ENCODE measurements around the gene CAPN5.
"Not testable (repeated sequence)": the region's sequence is repeated elsewhere in the genome, so short reads cannot be mapped to it uniquely, and the experiment has no call there.

Gene CAPN5

GRCh38 chr11:77066229-77067042 lies at the start of gene CAPN5:
CAPN5 (plus strand) TSS chr11:77066971; CDS start chr11:77084887, 17,916 bp downstream.
- DNase-seq (ENCODE audit: extremely low spot score): peak; percentile 97
- TF ChIP-seq, protein P1, sequence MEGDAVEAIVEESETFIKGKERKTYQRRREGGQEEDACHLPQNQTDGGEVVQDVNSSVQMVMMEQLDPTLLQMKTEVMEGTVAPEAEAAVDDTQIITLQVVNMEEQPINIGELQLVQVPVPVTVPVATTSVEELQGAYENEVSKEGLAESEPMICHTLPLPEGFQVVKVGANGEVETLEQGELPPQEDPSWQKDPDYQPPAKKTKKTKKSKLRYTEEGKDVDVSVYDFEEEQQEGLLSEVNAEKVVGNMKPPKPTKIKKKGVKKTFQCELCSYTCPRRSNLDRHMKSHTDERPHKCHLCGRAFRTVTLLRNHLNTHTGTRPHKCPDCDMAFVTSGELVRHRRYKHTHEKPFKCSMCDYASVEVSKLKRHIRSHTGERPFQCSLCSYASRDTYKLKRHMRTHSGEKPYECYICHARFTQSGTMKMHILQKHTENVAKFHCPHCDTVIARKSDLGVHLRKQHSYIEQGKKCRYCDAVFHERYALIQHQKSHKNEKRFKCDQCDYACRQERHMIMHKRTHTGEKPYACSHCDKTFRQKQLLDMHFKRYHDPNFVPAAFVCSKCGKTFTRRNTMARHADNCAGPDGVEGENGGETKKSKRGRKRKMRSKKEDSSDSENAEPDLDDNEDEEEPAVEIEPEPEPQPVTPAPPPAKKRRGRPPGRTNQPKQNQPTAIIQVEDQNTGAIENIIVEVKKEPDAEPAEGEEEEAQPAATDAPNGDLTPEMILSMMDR (IDR thresholded peaks at IDR 0.05; ENCODE audit: control extremely low read depth, extremely low read depth, low read depth, missing control alignments): peak; percentile 3
- ChIA-PET POLR2A (no interaction called here), CTCF (interaction anchor here (1.9 to 2.4 kb wide), 3 partner anchors 19 to 147 kb away, joined by 10 to 14 read pairs (median 14); no protein-coding TSS in a partner anchor)

DNA sequence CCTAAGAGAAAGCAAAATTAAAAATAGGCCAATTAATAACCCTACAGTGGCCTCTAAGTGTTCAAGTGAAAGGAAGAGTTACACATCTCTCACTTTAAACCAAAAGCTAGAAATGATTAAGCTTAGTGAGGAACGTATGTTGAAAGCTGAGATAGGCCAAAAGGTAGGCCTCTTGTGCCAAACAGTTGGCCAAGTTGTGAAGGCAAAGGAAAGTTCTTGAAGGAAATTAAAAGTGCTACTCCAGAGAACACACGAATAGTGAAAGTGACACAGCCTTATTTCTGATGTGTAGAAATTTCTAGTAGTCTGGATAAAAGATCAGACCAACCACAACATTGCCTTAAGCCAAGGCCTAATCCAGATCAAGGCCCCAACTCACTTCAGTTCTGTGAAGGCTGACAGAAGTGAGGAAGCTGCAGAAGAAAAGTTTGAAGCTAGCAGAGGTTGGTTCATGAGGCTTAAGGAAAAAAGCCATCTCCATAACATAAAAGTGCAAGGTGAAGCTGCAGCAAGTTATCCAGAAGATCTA lies 48.3 kb upstream of the CAPN5 start:
- POLR2A ChIA-PET: interaction anchor here (0.6 kb wide), 1 partner anchor 647 kb away, joined by 7 read pairs; no protein-coding TSS in a partner anchor

DNA sequence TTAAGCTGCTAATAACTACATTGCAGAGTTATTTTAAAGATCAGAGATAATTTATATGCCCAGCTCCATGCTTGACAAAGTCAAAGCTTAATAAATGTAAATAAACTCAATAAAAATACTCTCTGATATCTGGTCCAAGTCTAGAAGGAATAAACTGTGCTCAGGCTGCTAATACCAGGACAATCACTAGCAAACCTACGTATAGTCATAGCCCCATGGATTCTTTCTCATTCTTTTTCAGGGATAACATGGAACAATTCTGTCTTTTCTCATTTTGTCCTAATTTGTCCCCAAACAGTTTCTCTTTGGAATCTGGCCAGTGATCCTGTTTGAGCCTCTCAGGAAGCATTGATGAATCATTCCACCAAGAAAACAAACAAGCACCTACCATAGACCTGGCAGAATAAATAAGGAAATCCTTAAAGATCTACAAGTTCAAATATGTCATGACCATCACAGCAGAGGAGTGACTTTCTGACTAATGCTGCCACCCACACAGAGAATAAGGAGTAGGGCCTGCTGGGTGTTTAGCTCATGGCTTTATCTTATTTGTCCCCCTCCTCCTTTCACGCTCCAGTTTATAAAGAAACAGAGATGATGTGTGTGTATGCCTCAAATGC lies 46.7 kb upstream of the CAPN5 start:
- POLR2A ChIA-PET: no interaction called here
- TF ChIP-seq, protein P1 (IDR thresholded peaks at IDR 0.05; ENCODE audit: control extremely low read depth, extremely low read depth, low read depth, missing control alignments): no peak
- no peak for DNase-seq (ENCODE audit: extremely low spot score)
- CTCF ChIA-PET: interaction anchor here (0.6 to 3.6 kb wide), 6 partner anchors 10 to 100 kb away, joined by 3 to 19 read pairs (median 4); no protein-coding TSS in a partner anchor

More for the DNA sequence above, 48.3 kb upstream of the CAPN5 start:
- CTCF ChIA-PET: interaction anchor here (0.7 to 1.3 kb wide), 2 partner anchors 8 to 11 kb away, joined by 3 to 5 read pairs; no protein-coding TSS in a partner anchor
- not testable (repeated sequence) for DNase-seq (ENCODE audit: extremely low spot score)

GRCh38 chr11:77020734-77021133 lies 46.0 kb upstream of the CAPN5 start:
- DNase-seq (ENCODE audit: extremely low spot score): no peak
- TF ChIP-seq, protein P1 (IDR thresholded peaks at IDR 0.05; ENCODE audit: control extremely low read depth, extremely low read depth, low read depth, missing control alignments): no peak
- ChIA-PET CTCF (interaction anchor here (1.1 to 3.6 kb wide), 4 partner anchors 18 to 101 kb away, joined by 3 to 19 read pairs (median 6); no protein-coding TSS in a partner anchor), POLR2A (no interaction called here)

DNA sequence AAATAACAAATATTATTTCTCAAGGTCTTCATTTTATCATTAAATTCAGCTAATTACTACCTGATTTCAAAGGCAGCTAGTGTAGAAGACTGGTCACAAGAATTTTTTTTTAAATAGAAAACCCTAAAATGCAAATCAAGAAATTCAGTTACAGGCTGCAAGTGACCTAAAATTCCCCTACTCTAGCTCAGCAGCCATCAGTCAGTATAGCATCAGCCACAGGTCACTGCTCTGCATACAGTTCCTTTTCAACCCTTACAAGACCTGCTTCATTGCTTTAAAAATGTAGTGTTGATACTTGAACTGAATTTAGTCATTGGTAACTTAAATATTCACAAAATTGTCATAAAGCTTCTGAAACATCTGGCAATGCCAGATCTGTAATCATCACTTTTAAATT lies 42.0 kb upstream of the CAPN5 start:
- DNase-seq (ENCODE audit: extremely low spot score): no peak
- ChIA-PET POLR2A (no interaction called here), CTCF (interaction anchor here (0.7 to 2.7 kb wide), 7 partner anchors 10 to 106 kb away, joined by 3 to 10 read pairs (median 5); partner anchors contain the start of gene B3GNT6)
- TF ChIP-seq, protein P1 (IDR thresholded peaks at IDR 0.05; ENCODE audit: control extremely low read depth, extremely low read depth, low read depth, missing control alignments): no peak

DNA sequence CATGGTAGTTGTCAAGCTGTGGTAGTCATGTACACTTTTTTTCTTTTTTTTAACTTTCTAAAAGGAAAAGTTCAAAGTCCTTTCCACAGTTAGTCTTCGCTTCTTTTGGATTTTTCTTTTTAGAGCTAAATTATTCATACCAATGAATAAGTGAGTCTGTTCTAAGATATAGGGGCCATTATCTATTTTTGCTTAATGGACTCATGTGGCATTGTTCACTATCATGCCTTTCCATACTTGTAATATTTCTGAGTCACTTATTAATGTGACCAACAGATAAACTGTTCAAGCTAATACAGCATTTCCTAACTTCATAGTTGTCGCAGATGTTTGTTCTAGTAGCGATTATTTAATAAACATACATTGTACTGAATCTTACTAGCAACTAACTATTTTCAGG lies 40.5 kb upstream of the CAPN5 start:
- POLR2A ChIA-PET: no interaction called here
- DNase-seq (ENCODE audit: extremely low spot score): no peak

More for the DNA sequence above, 40.5 kb upstream of the CAPN5 start:
- CTCF ChIA-PET: interaction anchor here (1.4 to 2.7 kb wide), 4 partner anchors 8 to 108 kb away, joined by 5 to 10 read pairs (median 8); partner anchors contain the start of gene B3GNT6
- TF ChIP-seq, protein P1 (IDR thresholded peaks at IDR 0.05; ENCODE audit: control extremely low read depth, extremely low read depth, low read depth, missing control alignments): no peak

All from GM10248 (cell line).